HEK293 (cell line): ENCODE measurements around the gene PKLR.
A peak's percentile ranks its signal among the peaks of the same experiment; 100 is the strongest.

Source experiments
- BCL11B ChIP-seq: fragments of 450-650 bp; formaldehyde crosslinking; IDR thresholded peaks from 2 replicates; pipeline ENCODE4 v1.5.1; 2016; ENCODE audit warnings: low read depth, missing biosample characterization, missing genetic modification characterization
- GLI4 ChIP-seq: fragments of 450-650 bp; formaldehyde crosslinking; IDR thresholded peaks from 2 replicates; pipeline ENCODE4 v1.5.1; 2016; ENCODE audit warnings: missing biosample characterization, missing genetic modification characterization
- HOXC10 ChIP-seq: sonication (generic); formaldehyde crosslinking; IDR thresholded peaks from 2 replicates; pipeline ENCODE4 v1.8.1; 2023; ENCODE audit warnings: mild to moderate bottlenecking, missing genetic modification reagents
- IKZF3 ChIP-seq: fragments of 450-650 bp; IDR thresholded peaks from 2 replicates; pipeline ENCODE4 v1.5.0; 2018; ENCODE audit warnings: missing biosample characterization, mild to moderate bottlenecking, missing genetic modification characterization, moderate library complexity
- KLF8 ChIP-seq: fragments of 450-650 bp; formaldehyde crosslinking; IDR thresholded peaks from 2 replicates; pipeline ENCODE4 v1.5.1; 2016; ENCODE audit warnings: missing biosample characterization, missing genetic modification characterization
- SALL2 ChIP-seq: fragments of 450-650 bp; formaldehyde crosslinking; IDR thresholded peaks from 2 replicates; pipeline ENCODE4 v1.5.0; 2017; ENCODE audit warnings: missing biosample characterization, mild to moderate bottlenecking, missing genetic modification characterization, borderline replicate concordance
- SETDB1 ChIP-seq: IDR thresholded peaks from one replicate; pipeline ENCODE4 v1.6.1; 2017; ENCODE audit warnings: mild to moderate bottlenecking, low read length, moderate library complexity, mixed read lengths; ENCODE audit not compliant: insufficient read length
- TRIM28 ChIP-seq: IDR thresholded peaks from 2 replicates; pipeline ENCODE4 v1.6.1; 2011; ENCODE audit warnings: low read length, control low read depth, borderline replicate concordance
- ZFHX2 ChIP-seq: fragments of 450-650 bp; formaldehyde crosslinking; conservative IDR thresholded peaks from 2 replicates; pipeline ENCODE4 v1.5.1; 2016; ENCODE audit warnings: missing biosample characterization, missing genetic modification characterization
- ZNF138 ChIP-seq: fragments of 450-650 bp; formaldehyde crosslinking; IDR thresholded peaks from 2 replicates; pipeline ENCODE4 v1.5.1; 2016; ENCODE audit warnings: missing biosample characterization, missing genetic modification characterization, borderline replicate concordance
- ZNF174 ChIP-seq: fragments of 450-650 bp; formaldehyde crosslinking; IDR thresholded peaks from 2 replicates; pipeline ENCODE4 v1.5.0; 2017; ENCODE audit warnings: missing biosample characterization, mild to moderate bottlenecking, missing genetic modification characterization
- ZNF19 ChIP-seq: fragments of 450-650 bp; formaldehyde crosslinking; IDR thresholded peaks from 2 replicates; pipeline ENCODE4; 2016; ENCODE audit warnings: missing biosample characterization, missing genetic modification characterization, low read depth
- ZNF239 ChIP-seq: fragments of 450-650 bp; formaldehyde crosslinking; IDR thresholded peaks from 2 replicates; pipeline ENCODE4 v1.5.1; 2016; ENCODE audit warnings: missing biosample characterization, missing genetic modification characterization
- ZNF324 ChIP-seq: fragments of 450-650 bp; formaldehyde crosslinking; IDR thresholded peaks from 2 replicates; pipeline ENCODE4 v1.5.1; 2016; ENCODE audit warnings: missing biosample characterization, missing genetic modification characterization
- ZNF404 ChIP-seq: fragments of 450-650 bp; formaldehyde crosslinking; IDR thresholded peaks from 2 replicates; pipeline ENCODE4 v1.5.1; 2017; ENCODE audit warnings: missing biosample characterization, missing genetic modification characterization
- ZNF530 ChIP-seq: fragments of 450-650 bp; formaldehyde crosslinking; IDR thresholded peaks from 2 replicates; pipeline ENCODE4 v1.5.1; 2016; ENCODE audit warnings: low read depth, missing biosample characterization, missing genetic modification characterization
- ZNF664 ChIP-seq: fragments of 450-650 bp; formaldehyde crosslinking; IDR thresholded peaks from 2 replicates; pipeline ENCODE4 v1.5.1; 2016; ENCODE audit warnings: missing biosample characterization, missing genetic modification characterization
- ZNF677 ChIP-seq: fragments of 450-650 bp; IDR thresholded peaks from 2 replicates; pipeline ENCODE4 v1.5.0; 2018; ENCODE audit warnings: missing biosample characterization, mild to moderate bottlenecking, missing genetic modification characterization, moderate library complexity
- ZNF701 ChIP-seq: fragments of 450-650 bp; formaldehyde crosslinking; IDR thresholded peaks from 2 replicates; pipeline ENCODE4 v1.5.1; 2016; ENCODE audit warnings: missing biosample characterization, missing genetic modification characterization
- ZNF791 ChIP-seq: fragments of 450-650 bp; formaldehyde crosslinking; IDR thresholded peaks from 2 replicates; pipeline ENCODE4 v1.5.1; 2016; ENCODE audit warnings: missing biosample characterization, missing genetic modification characterization
- ZNF792 ChIP-seq: fragments of 450-650 bp; formaldehyde crosslinking; IDR thresholded peaks from 2 replicates; pipeline ENCODE4 v1.5.1; 2016; ENCODE audit warnings: missing biosample characterization, missing genetic modification characterization
- ZNF830 ChIP-seq: fragments of 450-650 bp; IDR thresholded peaks from 2 replicates; pipeline ENCODE4 v1.5.0; 2018; ENCODE audit warnings: missing biosample characterization, missing genetic modification characterization, low read depth, mild to moderate bottlenecking, moderate library complexity
- ZNF837 ChIP-seq: fragments of 450-650 bp; formaldehyde crosslinking; IDR thresholded peaks from 2 replicates; pipeline ENCODE4 v1.5.1; 2016; ENCODE audit warnings: missing biosample characterization, missing genetic modification characterization
- ZSCAN23 ChIP-seq: fragments of 450-650 bp; formaldehyde crosslinking; IDR thresholded peaks from 2 replicates; pipeline ENCODE4 v1.5.1; 2016; ENCODE audit warnings: missing biosample characterization, missing genetic modification characterization
- TF ChIP-seq, protein P1 (sequence below): fragments of 450-650 bp; formaldehyde crosslinking; IDR thresholded peaks from 2 replicates; pipeline ENCODE4 v1.5.1; 2017; ENCODE audit warnings: missing biosample characterization, missing genetic modification characterization
- TF ChIP-seq, protein P2 (sequence below): fragments of 450-650 bp; IDR thresholded peaks from 2 replicates; pipeline ENCODE4 v1.5.1; 2018; ENCODE audit warnings: missing biosample characterization, mild to moderate bottlenecking, missing genetic modification characterization
- TF ChIP-seq, protein P3 (sequence below): fragments of 450-650 bp; formaldehyde crosslinking; IDR thresholded peaks from 2 replicates; pipeline ENCODE4 v1.5.1; 2016; ENCODE audit warnings: missing biosample characterization, missing genetic modification characterization
- TF ChIP-seq, protein P4 (sequence below): fragments of 450-650 bp; formaldehyde crosslinking; IDR thresholded peaks from 2 replicates; pipeline ENCODE4 v1.5.1; 2017; ENCODE audit warnings: missing biosample characterization, missing genetic modification characterization
- TF ChIP-seq, protein P5 (sequence below): fragments of 450-650 bp; formaldehyde crosslinking; IDR thresholded peaks from 2 replicates; pipeline ENCODE4 v1.5.0; 2017; ENCODE audit warnings: missing biosample characterization, missing genetic modification characterization, borderline replicate concordance
- TF ChIP-seq, protein P6 (sequence below): fragments of 450-650 bp; formaldehyde crosslinking; IDR thresholded peaks from 2 replicates; pipeline ENCODE4 v1.5.1; 2016; ENCODE audit warnings: missing biosample characterization, missing genetic modification characterization

PKLR gene

DNA sequence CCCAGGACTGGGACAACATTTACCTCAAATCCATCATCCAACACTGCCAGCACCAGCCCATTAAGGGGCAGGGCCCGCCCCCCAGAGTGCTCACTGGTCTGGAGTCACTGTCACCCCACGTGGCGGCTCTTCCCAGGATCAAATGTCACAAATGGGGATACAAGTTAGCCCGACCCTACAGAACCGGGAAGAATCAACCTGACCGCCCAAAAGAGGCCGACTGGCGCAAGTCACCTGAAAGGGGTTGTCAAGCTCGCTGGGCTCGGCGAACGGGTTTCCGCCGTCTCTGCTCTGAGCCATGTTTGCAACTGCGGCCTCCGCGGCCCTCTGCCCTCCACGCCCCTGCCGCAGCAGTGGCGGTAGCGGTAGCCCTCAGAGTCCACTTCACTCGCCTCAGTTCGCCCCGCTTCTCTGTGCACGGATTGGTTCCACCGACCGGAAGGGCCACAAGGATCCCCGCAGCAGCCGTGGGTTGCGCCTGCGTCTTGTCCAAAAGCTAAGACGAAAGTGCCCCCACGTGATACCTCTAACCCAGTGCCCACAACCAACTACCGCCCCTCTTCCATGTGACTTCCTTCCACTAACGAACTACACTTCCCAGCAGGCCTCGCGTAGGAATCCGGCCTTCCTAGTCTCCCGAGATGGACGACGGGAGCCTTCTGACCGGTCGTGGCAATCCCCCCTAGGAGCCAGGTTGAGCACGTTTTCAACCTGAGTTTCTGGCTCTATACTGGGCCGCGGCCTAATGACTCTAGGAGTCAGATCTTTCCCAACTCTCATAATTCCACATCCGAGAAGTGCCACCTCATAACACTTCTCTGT lies 39.2 kb downstream of the PKLR start, which contains the start of gene SCAMP3 (continued):
- TF ChIP-seq ZNF664 (tag by site-specific recombination), result no peak
- TF ChIP-seq ZNF830 (tag by site-specific recombination), result no peak
- no peak for TF ChIP-seq ZNF791
- TF ChIP-seq ZNF174 (tag by site-specific recombination), result no peak
- TF ChIP-seq, protein P1, sequence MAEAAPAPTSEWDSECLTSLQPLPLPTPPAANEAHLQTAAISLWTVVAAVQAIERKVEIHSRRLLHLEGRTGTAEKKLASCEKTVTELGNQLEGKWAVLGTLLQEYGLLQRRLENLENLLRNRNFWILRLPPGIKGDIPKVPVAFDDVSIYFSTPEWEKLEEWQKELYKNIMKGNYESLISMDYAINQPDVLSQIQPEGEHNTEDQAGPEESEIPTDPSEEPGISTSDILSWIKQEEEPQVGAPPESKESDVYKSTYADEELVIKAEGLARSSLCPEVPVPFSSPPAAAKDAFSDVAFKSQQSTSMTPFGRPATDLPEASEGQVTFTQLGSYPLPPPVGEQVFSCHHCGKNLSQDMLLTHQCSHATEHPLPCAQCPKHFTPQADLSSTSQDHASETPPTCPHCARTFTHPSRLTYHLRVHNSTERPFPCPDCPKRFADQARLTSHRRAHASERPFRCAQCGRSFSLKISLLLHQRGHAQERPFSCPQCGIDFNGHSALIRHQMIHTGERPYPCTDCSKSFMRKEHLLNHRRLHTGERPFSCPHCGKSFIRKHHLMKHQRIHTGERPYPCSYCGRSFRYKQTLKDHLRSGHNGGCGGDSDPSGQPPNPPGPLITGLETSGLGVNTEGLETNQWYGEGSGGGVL (tag by site-specific recombination), result no peak
- no peak for TF ChIP-seq ZNF530
- no peak for TF ChIP-seq SETDB1
- TF ChIP-seq ZNF239, result no peak
- TF ChIP-seq ZNF324, result 0 out of 2 replicates have a peak, but pooled peaks have one; percentile 19
- 0 out of 2 replicates have a peak, but pooled peaks have one; percentile 40 for TF ChIP-seq ZNF138 (tag by site-specific recombination)
- TF ChIP-seq ZNF792, result no peak
- no peak for TF ChIP-seq ZNF404
- TF ChIP-seq ZNF837, result 0 out of 2 replicates have a peak, but pooled peaks have one; percentile 26
- no peak for TF ChIP-seq GLI4 (tag by site-specific recombination)
- TF ChIP-seq, protein P2, sequence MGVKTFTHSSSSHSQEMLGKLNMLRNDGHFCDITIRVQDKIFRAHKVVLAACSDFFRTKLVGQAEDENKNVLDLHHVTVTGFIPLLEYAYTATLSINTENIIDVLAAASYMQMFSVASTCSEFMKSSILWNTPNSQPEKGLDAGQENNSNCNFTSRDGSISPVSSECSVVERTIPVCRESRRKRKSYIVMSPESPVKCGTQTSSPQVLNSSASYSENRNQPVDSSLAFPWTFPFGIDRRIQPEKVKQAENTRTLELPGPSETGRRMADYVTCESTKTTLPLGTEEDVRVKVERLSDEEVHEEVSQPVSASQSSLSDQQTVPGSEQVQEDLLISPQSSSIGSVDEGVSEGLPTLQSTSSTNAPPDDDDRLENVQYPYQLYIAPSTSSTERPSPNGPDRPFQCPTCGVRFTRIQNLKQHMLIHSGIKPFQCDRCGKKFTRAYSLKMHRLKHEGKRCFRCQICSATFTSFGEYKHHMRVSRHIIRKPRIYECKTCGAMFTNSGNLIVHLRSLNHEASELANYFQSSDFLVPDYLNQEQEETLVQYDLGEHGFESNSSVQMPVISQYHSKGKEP, result no peak
- TF ChIP-seq, protein P3, sequence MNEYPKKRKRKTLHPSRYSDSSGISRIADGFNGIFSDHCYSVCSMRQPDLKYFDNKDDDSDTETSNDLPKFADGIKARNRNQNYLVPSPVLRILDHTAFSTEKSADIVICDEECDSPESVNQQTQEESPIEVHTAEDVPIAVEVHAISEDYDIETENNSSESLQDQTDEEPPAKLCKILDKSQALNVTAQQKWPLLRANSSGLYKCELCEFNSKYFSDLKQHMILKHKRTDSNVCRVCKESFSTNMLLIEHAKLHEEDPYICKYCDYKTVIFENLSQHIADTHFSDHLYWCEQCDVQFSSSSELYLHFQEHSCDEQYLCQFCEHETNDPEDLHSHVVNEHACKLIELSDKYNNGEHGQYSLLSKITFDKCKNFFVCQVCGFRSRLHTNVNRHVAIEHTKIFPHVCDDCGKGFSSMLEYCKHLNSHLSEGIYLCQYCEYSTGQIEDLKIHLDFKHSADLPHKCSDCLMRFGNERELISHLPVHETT (tag by site-specific recombination), result peak; percentile 29
- TF ChIP-seq ZNF19 (tag by site-specific recombination), result no peak
- TF ChIP-seq ZSCAN23 (tag by site-specific recombination), result no peak
- TF ChIP-seq ZFHX2, result peak; percentile 45; the same call in 1 of the 2 replicates
- peak; percentile 60; the same call in 1 of the 2 replicates for TF ChIP-seq TRIM28
- no peak for TF ChIP-seq HOXC10 (CRISPR knock-in tag)
- TF ChIP-seq, protein P4, sequence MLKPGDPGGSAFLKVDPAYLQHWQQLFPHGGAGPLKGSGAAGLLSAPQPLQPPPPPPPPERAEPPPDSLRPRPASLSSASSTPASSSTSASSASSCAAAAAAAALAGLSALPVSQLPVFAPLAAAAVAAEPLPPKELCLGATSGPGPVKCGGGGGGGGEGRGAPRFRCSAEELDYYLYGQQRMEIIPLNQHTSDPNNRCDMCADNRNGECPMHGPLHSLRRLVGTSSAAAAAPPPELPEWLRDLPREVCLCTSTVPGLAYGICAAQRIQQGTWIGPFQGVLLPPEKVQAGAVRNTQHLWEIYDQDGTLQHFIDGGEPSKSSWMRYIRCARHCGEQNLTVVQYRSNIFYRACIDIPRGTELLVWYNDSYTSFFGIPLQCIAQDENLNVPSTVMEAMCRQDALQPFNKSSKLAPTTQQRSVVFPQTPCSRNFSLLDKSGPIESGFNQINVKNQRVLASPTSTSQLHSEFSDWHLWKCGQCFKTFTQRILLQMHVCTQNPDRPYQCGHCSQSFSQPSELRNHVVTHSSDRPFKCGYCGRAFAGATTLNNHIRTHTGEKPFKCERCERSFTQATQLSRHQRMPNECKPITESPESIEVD (tag by site-specific recombination), result no peak; the same call in 1 of the 2 replicates
- TF ChIP-seq ZNF701, result no peak
- TF ChIP-seq SALL2 (tag by site-specific recombination), result no peak
- peak; percentile 9; the same call in 1 of the 2 replicates for TF ChIP-seq IKZF3
- TF ChIP-seq ZNF677 (tag by site-specific recombination), result no peak
- TF ChIP-seq, protein P5, sequence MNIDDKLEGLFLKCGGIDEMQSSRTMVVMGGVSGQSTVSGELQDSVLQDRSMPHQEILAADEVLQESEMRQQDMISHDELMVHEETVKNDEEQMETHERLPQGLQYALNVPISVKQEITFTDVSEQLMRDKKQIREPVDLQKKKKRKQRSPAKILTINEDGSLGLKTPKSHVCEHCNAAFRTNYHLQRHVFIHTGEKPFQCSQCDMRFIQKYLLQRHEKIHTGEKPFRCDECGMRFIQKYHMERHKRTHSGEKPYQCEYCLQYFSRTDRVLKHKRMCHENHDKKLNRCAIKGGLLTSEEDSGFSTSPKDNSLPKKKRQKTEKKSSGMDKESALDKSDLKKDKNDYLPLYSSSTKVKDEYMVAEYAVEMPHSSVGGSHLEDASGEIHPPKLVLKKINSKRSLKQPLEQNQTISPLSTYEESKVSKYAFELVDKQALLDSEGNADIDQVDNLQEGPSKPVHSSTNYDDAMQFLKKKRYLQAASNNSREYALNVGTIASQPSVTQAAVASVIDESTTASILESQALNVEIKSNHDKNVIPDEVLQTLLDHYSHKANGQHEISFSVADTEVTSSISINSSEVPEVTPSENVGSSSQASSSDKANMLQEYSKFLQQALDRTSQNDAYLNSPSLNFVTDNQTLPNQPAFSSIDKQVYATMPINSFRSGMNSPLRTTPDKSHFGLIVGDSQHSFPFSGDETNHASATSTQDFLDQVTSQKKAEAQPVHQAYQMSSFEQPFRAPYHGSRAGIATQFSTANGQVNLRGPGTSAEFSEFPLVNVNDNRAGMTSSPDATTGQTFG (tag by site-specific recombination), result no peak
- TF ChIP-seq, protein P6, sequence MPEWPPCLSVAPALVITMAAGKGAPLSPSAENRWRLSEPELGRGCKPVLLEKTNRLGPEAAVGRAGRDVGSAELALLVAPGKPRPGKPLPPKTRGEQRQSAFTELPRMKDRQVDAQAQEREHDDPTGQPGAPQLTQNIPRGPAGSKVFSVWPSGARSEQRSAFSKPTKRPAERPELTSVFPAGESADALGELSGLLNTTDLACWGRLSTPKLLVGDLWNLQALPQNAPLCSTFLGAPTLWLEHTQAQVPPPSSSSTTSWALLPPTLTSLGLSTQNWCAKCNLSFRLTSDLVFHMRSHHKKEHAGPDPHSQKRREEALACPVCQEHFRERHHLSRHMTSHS (tag by site-specific recombination), result no peak
- peak; percentile 56; the same call in 1 of the 2 replicates for TF ChIP-seq BCL11B
- peak; percentile 81 for TF ChIP-seq KLF8 (tag by site-specific recombination)
